GM18511 (cell line): ENCODE measurements around the gene UFM1.
"Not testable (repeated sequence)": the region's sequence is repeated elsewhere in the genome, so short reads cannot be mapped to it uniquely, and the experiment has no call there.

ENCODE experiments used
- ATAC-seq: cut with Tn5 transposase; IDR thresholded peaks from one replicate; pipeline ENCODE4 v1.9.1; 2021; ENCODE audit warnings: mild to moderate bottlenecking, moderate library complexity; ENCODE audit not compliant: unreplicated experiment

Gene UFM1

GRCh38 chr13:38363746-38364145, 14.1 kb downstream of the UFM1 start:
- not testable (repeated sequence) for ATAC-seq

GRCh38 chr13:38365661-38366060, 16.0 kb downstream of the UFM1 start:
- ATAC-seq = no peak

GRCh38 chr13:38366954-38367645, 17.4 kb downstream of the UFM1 start:
- ATAC-seq = no peak

GRCh38 chr13:38369058-38369457, 19.4 kb downstream of the UFM1 start:
- no peak for ATAC-seq

- not testable (repeated sequence) for ATAC-seq
Observed at GRCh38 chr13:38370096-38370495, 20.4 kb downstream of the UFM1 start.

GRCh38 chr13:38372820-38373383, 23.3 kb downstream of the UFM1 start:
- no peak for ATAC-seq

- ATAC-seq = no peak
Observed at GRCh38 chr13:38376546-38376945, 26.9 kb downstream of the UFM1 start.

GRCh38 chr13:38381890-38382289, 32.2 kb downstream of the UFM1 start:
- no peak for ATAC-seq

- ATAC-seq = no peak
Observed at GRCh38 chr13:38382946-38383345, 33.3 kb downstream of the UFM1 start.

GRCh38 chr13:38384171-38384570, 34.5 kb downstream of the UFM1 start:
- no peak for ATAC-seq

GRCh38 chr13:38385153-38385891, 35.7 kb downstream of the UFM1 start:
- ATAC-seq = no peak

GRCh38 chr13:38386421-38386820, 36.8 kb downstream of the UFM1 start:
- no peak for ATAC-seq

GRCh38 chr13:38391341-38391740, 41.7 kb downstream of the UFM1 start:
- ATAC-seq = no peak

- ATAC-seq = no peak
Observed at GRCh38 chr13:38394777-38395496, 45.3 kb downstream of the UFM1 start.

GRCh38 chr13:38395497-38395788, 45.8 kb downstream of the UFM1 start:
- no peak for ATAC-seq

GRCh38 chr13:38398711-38399493, 49.3 kb downstream of the UFM1 start:
- ATAC-seq = no peak

GRCh38 chr13:38399535-38399934, 49.9 kb downstream of the UFM1 start:
- no peak for ATAC-seq

GRCh38 chr13:38401276-38401675, 51.6 kb downstream of the UFM1 start:
- no peak for ATAC-seq

- no peak for ATAC-seq
Observed at GRCh38 chr13:38405216-38405615, 55.6 kb downstream of the UFM1 start.

GRCh38 chr13:38409771-38410170, 60.1 kb downstream of the UFM1 start:
- ATAC-seq = no peak

- ATAC-seq = no peak
Observed at GRCh38 chr13:38412266-38412665, 62.6 kb downstream of the UFM1 start.
